CD4-positive, alpha-beta T cell treated with Interleukin-4 for 1 hour (primary cell): ENCODE measurements around the gene ZFR.
"Not testable (repeated sequence)": the region's sequence is repeated elsewhere in the genome, so short reads cannot be mapped to it uniquely, and the experiment has no call there.

Source experiments
- DNase-seq, 2 donors: peaks; one replicate each; pipeline ENCODE4 v3.0.0-alpha.2; 2020 to 2022

Gene ZFR

DNA sequence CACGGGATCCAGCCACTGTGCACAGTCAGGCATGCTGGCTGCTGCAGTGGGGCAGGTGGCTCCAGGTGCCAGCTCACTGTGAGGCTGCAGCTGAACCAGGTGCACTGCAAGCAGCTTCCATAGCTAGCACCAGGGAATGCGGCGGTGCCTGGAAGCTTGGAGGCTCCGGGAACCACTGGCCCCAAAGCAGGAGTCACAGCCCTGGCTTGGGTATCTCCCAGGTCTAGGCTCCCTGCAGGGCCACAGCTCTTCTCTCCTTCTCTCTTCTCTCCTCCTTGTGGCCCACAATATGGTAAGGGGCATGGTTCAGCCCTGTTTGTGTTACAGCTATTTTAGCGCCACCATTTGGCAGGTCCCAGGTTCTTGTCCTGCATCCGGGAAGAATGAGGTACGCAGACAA, 125.1 kb downstream of the ZFR start:
- DNase-seq, result no peak

DNA sequence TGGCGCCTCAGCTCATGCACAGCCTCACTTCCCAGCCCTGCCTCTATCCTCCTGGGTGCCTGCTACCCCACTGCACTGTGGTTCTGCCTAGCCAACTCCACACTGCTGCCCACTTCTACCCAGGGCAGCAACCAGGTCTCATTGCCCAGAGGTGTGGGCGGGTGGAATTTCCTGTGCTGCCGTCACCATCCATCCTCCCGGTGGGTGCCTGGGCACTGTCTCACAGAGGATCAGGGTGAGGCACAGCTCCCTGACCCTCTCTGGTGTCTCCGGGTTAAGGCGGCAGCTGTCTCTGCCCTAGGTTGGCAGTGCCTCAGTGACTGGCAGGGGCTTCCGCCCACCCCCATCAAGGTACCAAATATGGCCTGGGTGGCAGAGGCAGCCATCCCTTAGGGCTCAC, 127.5 kb downstream of the ZFR start:
- DNase-seq, result no peak

DNA sequence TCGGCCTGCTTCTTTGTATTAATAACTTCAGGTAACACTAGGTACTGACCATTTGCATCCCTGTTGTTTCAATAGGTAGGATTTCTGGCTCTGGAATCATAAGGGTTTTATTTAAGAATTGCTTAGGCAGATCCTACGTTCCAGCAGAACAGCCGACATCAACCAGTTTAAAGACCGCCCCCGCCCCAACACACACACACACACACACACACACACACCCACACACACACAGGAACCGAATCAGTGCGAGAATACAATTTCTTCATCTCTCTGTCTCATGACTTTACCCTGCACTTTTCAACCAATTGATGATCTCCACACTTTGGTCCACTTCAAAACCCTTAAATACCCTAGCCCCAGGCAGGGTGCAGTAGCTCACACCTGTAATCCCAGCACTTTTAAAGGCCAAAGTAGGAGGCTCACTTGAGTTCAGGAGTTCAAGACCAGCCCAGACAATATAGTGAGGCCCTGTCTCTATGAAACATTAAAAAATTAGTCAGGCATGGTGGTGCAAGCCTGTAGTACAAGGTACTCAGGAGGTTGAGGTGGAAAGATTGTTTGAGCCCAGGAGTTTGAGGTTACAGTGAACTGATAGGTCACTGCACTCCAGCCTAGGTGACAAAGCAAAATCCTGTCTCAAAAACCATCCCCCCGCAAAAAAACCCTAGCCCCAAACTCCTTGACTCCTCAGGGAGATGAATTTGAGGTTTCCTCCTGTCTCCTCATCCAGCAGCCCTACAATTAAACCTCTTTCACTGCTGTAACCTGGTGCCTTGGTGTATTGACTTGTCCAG, 129.1 kb downstream of the ZFR start:
- no peak for DNase-seq

DNA sequence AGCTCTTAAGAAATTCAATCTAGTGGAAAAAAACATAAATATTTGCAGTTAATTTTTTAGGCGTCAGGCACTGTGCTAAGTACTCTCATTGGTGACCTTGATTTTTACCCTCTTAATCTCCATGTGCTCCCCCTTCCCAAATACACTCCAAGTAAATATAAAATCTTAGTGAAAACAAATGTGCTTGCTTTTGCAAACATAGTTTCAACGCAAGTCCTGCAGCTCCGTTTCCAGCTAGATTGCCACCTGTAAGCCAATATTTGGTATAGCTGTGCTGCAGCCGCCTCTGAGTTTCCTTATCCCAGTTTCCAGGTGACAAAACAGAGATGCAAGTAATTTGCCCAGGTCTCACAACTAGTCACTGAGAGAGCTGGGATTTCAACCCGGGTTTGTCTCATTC, 129.9 kb downstream of the ZFR start:
- DNase-seq, result no peak

DNA sequence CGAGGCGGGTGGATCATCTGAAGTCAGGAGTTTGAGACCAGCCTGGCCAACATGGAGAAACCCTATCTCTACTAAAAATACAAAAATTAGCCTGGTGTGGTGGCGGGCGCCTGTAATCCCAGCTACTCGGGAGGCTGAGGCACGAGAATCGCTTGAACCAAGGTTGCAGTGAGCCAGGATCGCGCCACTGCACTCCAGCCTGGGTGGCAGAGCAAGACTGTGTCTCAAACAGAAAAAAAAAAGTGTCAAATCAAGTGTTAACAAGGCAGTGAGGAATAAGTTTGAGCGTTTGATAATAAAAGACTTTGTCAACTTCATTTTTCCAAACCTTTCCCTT, 130.4 kb downstream of the ZFR start:
- not testable (repeated sequence) for DNase-seq

DNA sequence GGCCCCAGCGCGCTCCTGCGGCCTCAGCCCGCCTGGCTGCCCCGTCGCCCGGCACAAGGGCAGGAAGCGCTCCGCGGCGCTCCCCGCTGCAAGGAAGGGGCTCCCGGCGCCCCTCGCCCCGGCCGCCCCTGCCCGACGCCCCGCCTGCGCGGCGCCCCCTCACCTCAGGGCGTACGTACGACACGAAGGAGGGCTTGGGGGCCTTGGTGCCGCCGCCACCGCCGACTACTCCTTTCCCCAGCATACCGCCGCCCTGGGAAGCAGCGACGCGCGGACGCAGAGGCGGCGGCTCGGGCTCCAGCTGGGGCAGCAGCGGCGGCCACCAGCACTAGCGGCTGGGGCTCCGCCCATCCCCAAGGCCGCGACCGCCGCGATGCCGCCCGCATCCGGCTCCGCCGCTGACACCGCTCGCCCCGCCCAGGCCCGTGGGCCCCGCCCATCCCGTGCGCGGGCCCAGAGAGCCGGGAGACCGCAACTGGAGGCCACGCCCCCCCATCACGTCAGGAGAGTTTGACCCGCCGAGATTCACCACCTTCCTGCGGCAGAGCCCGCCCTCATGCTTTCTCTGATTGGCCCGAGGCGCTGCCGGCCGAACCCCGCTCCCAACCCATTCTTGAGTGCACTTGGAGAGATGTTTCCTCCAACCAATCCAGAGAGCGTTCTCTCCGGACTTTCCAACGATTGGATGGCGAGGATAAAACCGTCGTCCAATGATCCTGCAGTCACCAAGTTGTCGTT, 131.8 kb downstream of the ZFR start, which contains the start of gene MTMR12:
Gene MTMR12, minus strand, starts transcription at position 345 of the 738 bp plus-strand sequence. Its CDS starts 101 bp downstream, at position 244.
- DNase-seq, result peak; percentile 100

DNA sequence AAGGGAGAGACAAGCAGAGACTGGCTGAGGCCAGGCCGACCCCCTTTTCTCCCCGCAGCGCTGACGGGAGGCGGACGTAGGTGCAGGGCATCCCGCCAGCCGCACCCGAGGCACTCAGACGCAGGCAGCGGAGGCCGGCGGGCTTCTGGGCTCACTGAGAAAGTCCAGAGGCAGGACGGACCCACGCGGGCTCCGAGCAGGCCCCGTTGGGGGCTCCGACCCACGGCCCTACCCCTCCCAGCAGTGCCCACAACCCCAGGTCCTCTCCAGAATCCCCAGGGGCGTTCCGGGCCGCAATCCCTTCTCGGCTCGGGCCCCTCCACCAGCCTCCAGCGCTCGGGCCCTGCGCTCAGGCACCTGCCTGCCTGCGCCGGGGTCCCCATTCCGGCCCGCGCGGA, 132.3 kb downstream of the ZFR start:
- DNase-seq, result peak; percentile 41 to 42

DNA sequence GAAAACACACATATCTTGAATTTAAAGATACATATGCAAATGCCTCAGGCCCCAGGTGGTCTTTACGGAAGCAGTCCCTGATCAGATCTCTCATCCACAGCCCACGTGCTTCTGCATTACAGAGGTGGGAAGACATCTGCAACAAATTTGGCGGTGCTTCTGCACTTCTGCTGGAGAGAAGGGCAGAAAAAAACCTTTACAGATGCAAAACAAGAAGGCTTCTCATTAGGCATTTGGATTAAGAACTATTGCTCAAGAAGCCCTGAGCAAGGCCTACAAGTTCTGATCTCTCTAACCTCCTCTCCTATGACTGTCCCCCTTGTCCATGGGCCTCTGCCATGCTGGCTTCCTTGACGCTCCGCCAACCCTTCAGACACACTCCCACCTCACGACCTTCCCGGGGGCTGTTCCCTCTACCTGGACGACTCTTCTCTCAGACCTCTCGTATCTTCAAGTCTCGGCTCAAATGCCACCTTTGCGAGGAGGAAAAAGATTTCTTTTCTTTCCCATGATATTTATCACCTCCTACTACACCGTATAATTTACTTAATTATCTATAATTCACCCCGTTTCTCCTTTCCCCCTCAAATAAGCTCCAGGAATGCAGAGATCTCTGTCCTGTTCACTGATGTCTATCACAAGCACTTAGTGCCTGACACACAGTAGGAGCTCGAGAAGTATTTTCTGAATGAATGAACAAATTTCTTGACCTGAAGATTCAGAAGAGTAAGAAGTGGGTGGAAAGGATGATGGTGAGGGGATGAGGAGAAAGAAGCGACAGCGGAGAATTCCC, 132.9 kb downstream of the ZFR start:
- DNase-seq, result peak in 1 of 2 donors; percentile 16

DNA sequence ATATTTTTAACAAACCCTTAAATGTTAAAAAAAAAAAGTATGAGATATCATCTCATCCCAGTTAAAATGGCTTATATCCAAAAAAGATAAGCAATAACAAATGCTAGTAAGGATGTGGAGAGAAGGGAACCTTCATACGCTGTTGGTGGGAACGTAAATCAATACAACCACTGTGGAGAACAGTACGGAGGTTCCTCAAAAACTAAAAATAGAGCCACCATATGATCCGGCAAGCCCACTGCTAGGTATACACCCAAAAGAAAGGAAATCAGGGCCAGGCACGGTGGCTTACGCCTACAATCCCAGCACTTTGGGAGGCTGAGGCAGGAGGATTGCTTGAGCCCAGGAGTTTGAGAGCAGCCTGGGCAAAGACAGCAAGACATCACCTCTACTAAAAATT, 134.8 kb downstream of the ZFR start:
- DNase-seq, result no peak

DNA sequence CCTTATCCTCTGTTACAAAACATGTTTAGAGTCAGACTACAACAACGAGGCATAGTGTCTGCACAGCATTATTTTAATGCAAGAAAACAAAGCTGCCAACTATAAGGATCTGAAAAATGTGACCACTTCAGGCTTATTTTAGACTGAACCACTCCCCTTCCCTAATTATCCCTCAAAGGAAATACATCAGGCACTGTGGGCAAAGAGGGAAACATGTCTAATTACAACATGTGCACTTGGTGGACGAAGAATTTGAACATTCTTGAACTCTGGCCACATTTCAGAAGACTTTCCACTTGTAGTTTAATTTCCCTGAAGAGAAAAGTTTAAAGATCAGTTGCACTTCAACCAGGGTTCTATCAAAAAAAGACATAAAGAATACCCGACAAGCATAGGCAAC, 135.6 kb downstream of the ZFR start:
- DNase-seq, result no peak

DNA sequence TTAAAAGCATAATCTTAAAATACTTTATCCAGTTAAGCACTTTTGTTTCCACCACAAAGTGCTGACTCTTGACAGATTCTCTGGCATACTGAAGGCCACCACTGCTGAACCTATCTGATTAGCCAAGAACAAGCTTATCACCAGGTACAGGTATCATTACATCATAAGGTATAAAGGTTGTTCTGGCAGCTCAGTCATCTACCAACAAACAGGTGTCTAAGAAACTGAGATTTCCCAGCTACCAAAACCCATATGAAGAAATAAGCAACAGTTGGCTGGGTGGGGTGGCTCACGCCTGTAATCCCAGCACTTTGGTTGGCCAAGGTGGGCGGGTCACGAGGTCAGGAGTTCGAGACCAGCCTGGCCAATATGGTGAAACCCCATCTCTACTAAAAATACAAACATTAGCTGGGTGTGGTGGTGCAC, 136.8 kb downstream of the ZFR start:
- DNase-seq, result no peak

DNA sequence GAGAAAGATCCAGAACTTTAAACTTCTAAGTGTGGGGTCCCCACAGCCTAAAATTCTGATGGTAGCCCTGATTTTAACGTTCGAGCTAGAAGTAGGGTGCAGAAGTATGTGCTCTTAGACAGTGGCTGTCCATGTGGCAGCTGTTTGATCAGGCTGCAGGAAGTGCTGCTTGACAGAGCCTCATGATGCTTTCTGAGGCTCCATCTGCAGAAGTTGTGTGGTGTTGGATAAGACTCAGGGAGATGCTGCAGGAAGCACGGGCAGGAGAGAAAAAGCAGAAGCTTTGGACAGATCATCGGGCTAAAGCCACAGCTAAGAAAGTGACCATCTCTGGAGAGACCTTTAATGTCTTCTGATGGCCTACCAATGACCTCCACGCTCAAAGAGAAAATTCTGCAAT, 139.9 kb downstream of the ZFR start:
- no peak for DNase-seq
